ENCODE results near the gene RASA2.
"Not testable (repeated sequence)": the region's sequence is repeated elsewhere in the genome, so short reads cannot be mapped to it uniquely, and the experiment has no call there.

RASA2 gene

DNA sequence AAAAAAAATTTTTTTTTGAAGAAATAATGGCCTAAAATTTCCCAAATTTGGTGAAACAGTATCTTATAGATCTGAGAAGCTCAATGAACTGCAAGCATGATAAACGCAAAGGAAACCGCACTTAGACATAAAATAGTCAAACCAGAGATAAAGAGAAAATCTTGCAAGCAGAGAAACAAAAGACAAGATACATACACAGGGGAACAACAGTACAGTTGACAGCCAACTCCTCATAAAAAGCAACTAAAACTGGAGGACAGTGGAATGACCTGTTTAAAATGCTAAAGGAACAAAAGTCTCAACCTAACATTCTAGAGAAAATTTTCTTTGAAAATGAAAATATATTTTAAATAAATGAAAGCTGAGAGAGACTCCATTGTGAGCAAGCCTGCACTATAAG, 107.5 kb downstream of the RASA2 start:
- DNase-seq: no peak

DNA sequence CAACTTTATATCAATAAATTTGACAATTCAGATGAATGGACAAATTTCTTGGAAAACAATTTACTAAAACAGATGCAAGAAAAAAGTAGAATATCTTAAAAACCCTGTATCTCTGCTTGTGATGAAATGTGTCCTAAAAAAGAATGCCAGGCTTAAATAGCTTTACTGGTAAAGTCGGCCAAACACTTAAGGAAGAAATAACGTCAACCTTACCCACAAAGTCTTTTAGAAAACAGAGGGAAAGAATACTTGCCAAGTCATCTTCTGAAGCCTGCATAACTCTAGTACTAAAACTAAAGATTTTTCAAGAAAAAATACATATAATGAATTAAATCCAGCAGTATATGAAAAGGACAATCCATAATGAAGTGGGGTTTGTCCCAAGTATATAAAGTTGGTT, 111.1 kb downstream of the RASA2 start:
- no peak for DNase-seq

DNA sequence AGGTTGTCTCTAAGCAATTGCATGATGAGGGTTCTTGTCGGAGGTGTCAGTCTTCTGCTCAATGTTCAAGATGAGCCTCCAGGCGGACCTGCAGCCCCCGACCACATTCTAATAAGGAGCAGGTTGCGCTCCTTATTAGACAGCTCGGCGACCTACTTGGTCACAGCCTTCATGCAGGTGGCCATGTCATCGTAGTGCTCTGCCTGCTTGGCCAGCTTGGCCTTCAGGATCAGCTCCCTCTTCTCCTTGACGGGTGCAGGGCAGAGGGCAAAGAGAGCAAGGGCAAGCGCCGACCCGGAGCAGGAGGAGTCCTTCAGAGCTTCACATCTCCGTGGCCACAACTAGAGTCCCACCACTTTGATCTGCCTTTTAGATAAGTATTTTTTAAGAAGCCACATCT, 113.5 kb downstream of the RASA2 start:
- no peak for DNase-seq

DNA sequence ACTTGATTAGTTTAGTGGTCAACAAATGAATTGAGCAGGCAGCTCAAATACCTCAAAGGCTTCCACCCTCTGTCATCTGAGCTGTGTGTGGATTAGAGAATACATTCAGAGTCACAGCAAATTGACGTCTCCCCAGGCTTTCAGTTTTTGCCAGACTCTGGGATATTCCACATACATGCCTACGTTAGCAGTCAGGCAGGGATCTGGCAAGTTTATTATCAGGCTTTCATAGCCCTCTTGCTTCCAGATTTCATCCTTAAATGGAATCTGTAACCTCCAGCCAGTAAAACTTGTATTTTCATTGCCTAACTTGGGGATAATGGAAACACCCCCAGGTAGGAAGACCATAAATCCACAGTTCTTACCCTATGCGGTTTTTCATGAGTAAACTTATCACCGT, 115.9 kb downstream of the RASA2 start:
- no peak for DNase-seq

DNA sequence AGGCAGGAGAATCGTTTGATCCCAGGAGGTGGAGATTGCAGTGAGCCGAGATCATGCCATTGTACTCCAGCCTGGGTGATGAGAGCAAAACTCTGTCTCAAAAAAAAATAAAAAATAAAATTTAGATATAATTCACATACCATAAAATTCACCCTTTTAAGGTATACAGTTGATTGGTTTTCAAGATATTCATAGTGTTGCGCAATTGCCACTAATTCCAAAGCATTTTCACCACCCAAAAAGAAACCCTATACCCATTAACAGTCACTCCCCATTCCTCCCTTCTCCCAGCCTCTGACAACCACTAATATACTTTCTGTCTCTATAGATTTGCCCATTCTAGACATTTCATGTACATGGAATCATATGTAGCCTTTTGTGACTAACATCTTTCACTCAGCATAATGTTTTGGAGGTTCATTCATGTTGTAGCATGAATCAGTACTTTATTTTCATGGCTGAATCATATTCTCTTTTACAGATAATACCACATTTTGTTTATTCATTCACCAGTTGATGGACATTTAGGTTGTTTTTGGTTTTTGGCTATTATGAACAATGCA, 116.7 kb downstream of the RASA2 start:
- no peak for DNase-seq

DNA sequence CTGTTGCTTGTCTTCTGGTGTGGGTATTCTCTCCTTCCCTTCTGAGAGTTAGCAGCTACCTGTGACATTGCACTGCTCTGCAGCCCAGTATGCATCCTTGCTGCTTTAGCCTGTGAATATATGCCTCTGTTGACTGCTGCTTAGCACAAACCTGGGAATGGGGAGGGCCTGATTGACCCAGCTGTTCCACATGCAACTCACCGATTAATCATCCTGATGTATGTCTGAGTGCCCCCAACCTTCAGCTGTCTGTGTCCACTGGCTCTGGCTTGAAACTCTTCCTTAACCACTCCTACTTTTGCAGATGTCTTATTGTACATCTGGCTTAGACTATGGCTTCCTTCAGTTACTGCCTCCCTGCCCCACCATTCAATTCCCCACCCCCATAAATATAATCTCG, 119.1 kb downstream of the RASA2 start:
- no peak for DNase-seq

DNA sequence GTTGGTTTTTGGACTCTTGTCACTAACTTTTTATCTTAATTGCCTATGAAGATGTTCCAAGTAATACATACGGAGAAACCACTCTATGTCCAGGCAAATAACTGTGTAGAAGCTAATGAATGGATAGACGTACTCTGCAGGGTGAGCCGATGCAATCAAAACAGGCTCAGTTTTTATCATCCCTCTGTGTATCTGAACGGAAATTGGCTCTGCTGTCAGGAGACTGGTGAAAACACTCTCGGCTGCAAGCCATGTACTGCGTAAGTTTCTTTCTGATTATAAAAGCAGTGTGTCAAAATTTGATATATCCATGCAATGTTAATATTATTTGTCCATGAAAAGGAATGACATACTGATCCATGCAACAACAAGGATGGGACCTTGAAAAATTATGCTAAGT, 121.6 kb downstream of the RASA2 start:
- DNase-seq: no peak

DNA sequence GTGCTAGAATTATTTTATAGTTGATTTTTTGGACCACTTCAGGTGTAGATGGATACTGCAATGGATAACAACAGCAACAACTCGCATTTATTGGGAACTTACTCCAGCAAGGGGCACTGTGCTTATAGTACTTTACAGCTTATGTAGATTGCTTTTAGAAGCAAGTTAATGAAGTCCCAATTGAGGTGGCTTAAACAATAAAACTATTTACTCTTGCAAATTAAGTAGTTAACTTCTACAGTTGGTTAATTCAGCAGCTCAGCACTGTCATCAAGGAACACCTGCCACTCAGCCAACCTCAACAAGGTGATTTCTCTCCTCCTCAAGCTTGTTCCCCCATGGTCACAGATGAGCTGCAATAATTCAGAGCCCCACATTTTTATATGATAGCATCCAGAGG, 124.1 kb downstream of the RASA2 start:
- DNase-seq: no peak

DNA sequence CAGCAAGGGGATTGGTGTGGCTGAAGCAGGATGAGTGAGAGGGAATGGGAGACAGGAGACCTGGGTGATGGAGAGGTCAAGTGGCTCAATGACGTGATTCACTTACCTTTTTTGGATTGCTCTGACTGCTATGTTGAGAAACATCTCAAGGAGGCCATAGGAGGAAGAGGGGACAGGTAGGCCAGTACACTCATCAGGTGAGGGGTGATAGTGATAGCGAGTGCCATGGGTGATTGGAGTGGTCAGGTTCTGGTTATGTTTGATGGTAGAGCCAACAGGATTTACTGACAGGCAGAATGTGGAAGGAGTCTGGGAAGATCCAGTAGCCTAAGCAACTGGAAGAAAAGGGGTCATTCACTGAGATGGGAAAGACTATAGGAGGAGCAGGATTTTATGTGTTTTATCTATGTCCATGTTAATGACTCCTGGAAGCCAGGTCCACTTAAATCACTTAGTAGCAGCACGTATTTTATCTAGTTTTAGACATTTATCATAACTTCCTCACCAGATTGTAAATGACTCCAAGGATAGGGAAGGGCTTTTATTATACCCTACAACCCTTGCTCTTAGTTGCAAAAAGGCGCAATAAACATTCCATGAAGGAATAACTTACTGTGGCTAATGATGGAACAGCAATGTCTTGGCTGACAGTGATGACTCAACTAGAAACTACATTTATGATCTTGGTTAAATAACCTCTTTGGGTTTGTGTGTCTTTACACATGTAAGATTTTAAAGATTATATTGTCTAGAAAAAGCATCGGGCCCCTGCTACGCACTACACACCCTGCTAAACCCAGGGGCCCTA, 131.5 kb downstream of the RASA2 start:
- DNase-seq: no peak

DNA sequence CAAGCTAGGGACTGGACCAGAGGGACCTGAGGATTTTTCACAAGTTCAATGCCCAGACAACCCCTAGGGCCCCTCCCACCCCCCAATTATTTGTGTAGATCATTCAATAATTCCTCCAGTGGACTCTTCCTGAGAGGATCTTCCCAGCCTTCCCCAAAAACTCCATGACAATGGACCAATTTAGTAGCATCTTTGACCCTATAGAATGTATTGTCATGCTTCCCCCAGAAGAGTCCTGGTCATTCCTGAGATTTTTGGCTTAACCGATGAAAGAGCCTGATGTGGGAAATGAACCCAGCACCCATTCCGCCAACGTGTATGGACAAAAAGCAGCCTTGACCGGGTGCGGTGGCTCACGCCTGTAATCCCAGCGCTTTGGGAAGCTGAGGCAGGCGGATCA, 132.1 kb downstream of the RASA2 start:
- no peak for DNase-seq

DNA sequence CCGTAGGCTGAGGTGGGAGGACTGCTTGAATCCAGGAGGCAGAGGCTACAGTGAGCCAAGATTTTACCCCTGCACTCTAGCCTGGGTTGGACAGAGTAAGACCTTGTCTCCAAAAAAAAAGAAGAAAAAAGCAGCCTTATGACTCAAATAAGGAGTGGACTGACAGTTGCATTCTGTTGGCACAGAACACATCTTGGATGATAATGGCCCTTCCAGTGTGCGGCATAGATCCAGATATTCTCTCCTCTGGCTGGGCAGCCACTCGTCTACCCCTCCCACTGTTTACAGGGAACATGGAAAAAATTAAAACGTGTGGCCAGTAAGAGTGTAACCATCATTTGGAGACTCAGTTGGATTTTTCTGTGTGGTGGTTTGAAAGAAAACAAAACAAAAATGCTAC, 132.6 kb downstream of the RASA2 start:
- DNase-seq: no peak

DNA sequence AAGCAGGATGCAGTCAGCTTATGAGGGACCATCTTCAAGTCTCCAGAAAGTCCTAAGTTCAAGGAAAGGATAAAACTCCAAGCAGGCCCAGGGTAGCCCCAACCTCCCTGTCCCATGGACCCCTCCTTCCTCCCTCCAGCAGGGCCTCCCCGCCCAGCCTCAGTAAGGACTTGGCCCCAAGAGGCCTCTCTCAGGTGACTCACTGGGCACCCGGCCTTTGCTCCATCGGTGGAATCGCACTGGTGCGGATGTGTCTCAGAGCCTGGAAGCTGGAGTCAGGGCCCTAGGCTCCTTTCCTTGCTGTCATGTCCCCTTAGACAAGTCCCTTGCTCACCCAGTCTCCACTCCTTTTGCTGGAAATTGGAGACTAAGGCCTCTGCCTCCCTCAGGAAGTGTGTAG, 136.9 kb downstream of the RASA2 start:
- no peak for DNase-seq

DNA sequence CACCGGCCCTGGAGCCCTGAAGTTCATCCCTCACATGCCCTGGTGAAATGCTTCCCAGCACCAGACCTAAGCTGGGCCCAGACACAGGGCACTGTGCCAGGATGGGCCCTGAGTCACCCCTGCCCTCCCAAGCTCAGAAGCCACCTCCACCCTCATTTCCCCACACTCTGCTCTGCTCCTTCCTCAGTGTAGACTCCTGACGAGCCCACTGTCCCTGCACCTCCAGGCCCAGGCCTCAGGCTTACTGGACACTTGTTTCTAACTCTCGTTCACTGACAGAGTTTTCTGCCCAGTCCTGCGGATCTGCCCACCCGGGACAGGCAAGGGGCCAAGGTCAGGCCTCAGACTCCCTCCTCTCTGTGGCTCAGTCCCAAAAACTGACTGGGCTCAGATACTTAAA, 138.7 kb downstream of the RASA2 start:
- no peak for DNase-seq

DNA sequence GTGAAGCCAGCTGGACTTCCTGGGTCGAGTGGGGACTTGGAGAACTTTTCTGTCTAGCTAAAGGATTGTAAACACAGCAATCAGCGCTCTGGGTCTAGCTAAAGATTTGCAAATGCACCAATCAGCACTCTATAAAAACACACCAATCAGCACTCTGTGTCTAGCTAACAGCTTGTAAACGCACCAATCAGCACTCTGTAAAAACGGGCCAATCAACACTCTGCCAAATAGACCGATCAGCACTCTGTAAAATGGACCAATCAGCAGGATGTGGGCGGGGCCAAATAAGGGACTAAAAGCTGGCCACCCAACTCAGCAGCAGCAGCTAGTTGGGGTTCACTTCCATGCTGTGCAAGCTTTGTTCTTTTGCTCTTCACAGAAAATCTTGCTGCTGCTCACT, 141.5 kb downstream of the RASA2 start:
- not testable (repeated sequence) for DNase-seq

DNA sequence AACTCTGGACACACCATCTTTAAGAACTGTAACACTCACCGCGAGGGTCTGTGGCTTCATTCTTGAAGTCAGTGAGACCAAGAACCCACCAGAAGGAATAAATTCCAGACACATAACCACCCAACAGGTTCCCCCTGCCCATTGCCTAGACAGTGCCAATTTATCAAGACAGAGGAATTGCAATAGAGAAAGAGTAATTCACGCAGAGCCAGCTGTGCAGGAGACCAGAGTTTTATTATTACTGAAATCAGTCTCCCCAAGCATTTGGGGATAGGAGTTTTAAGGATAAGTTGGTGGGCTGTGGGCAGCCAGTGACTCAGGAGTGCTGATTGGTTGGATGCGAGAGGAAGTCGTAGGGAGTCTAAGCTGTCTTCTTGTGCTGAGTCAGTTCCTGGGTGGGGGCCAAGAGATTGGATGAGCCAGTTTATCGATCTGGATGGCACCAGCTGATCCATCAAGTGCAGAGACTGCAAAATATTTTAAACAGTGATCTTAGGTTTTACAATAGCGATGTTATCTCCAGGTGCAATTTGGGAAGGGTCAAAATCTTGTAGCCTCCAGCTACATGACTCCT, 142.1 kb downstream of the RASA2 start:
- not testable (repeated sequence) for DNase-seq

DNA sequence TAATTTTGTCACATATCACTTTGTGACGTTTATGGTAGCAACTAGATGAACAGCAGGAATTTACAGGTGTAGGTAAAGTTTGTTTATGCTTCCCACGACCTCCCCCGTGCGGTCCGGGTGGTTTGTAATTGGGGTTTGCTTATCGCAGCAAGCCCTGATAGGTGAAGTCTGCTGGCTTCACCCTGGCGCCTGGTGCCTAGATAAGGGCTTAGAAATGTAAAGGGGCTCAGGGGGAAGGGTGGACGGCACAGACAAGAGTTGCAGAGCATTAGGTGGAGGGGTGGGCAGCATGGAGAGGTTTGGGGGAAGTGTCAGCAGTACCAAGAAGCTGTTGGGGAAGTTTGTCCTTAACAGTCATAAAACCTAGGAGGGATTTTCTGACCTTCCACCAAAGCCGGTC, 143.1 kb downstream of the RASA2 start:
- DNase-seq: no peak

DNA sequence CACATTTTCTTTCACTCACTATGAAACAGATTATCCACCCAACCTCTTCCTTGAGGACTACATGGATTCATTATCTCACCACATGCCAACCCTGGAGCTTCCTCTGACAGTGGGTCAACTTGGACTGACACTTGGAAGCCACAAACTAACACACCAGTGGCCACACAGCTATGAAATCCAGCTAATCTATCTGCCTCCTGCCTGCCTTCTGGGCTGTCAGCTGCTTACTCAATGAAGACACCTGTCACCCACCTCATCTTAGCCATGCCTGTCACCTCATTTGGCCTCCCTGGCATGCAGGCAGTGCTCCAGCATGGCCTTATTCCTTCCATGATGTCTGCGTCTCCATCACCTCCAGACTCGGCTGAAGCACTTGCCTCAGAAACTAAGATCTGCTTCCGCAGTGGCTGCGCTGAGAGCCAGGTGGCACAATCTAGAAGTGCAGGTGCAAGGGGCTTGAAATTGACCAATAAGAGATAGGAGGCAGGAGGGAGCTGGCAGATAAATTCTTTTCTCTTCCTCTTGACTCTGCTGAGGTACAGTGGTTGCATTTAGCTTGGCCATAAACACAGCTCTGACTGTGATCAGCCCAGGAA, 146.1 kb downstream of the RASA2 start:
- no peak for DNase-seq

DNA sequence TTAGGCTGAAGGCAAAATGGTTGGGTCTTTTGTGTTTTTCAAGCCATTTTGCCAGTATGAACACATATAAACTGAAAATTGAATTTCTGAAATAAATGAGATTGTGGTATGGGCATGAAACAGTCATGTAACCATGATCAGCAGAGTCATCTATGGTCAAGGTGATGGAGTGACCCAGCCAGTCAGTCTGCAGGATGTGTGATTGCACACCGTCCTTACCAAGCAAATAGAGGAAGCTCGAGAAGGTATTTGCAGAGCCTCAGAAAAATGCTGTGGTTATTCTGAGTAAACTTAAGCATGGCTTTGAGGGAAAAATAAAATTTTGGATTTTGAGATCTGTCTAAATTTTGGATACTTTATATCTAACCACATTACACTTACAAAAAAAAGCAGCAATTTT, 155.4 kb downstream of the RASA2 start:
- DNase-seq: no peak

DNA sequence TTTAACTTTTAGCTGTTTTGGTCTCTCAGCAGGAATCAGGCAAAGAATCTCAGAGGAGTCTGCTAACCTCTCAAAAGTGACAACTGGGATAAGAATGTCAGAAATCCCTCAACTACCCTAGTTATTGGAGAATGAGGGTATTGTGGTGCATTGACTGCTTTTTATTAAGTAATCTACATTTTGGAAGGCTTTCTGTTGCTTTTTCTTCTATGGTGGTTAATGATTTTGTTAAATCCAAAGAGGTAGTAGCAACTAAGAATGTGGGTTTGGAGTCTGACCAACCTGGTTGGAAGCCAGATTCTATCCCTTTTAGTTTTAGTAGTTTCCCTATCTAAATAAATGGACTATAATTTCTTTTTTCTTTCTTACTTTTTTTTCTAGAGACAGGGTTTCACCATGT, 156.6 kb downstream of the RASA2 start:
- no peak for DNase-seq

DNA sequence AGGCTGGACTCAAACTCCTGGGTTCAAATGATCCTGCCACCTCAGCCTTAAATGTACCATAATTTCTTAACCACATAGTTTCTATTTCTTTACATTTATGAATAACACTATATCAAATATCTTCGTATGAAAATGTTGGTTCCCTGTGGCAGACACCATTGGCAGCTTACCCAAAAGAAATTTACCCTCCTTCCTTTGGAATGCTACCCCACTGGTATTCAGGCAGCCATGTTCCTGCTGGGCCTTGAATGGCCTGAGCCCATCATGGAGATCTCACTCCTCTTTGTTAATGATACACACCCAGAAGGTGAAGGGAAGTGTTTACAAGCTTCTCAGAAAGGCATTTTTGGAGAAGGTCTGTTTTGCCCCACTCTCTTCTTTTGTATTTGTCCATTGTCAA, 157.0 kb downstream of the RASA2 start:
- DNase-seq: no peak

DNA sequence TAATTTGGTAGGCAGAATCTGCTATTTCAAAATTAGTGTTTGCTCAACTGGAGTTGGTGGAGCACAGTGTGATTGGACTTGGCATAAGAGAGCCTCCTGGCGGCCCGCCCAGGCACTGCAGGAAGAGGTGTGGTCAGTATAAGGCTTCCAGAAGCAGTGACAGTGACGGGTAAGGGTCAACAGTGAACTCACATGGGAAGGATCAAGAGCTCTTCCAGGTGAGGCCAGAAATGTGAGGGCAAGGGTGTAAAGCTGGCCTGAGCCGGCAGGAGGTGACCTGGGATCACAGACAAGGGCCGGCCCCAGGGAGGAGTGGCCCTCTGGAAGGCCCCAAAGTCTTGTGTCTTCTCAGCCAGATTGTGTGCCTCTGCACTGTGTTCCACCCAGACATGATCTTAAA, 158.1 kb downstream of the RASA2 start:
- DNase-seq: peak; percentile 78

DNA sequence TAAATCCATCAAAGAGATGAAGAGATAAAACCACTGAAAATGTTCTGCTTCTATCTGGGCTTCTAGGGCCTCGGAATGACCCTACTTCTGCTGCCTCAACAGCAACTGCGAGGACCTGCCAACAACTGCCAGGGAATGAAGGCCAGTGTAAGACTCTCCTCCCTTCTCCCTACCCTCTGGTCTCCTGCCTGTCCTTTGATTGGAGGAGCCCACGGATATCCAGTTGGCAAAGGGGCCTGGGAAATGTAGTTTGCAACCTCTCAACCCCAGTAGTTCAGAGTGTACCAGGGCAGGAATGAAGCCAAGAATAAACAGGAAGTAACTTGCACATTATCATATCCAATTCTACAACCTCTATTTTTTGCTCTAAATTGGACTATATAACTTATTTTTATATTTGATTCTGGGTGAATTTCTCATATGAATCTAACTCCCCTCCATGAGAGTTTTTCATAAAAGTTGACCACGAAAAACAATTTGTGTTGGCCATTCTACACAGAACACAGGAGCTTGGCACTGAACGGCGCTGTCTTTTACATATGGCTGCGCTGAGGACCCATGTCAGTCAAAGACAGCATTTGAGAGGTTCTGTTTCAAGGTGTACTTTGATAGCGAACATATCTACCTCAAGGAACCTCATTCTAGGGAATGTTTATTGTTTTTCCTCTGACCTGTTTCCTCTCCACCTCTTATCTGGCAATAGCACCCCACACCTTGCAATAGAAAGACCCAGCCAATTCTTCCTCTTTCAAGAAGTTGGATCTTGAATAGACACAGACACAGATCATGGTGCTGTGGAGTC, 160.1 kb downstream of the RASA2 start:
- DNase-seq: peak; percentile 10

DNA sequence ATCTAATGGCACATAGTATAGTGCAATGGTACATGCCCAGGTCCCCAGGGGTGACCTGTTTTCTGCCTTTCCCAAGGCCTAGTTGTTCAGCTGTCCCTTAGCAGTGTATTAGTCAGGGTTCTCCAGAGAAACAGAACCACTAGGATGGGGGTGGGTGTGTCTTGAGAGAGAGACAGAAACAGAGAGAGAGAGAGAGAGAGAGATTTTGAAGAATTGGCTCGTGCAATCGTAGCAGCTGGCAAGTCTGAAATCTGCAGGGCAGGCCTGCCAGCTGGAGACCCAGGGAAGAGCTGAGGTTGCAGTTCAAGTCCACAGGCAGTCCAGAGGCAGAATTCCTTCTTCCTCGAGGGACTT, 160.7 kb downstream of the RASA2 start:
- no peak for DNase-seq
